SK-N-SH (cell line): ENCODE results near the gene PDLIM5. TPM values are rescaled to one million over a fixed set of nuclear protein-coding genes. Genes with fewer than 3 reads are reported as not detected.
A peak's percentile ranks its signal among the peaks of the same experiment; 100 is the strongest.

Experiments used
- CTCF ChIA-PET: fragments of 300-600, 350-600 bp; formaldehyde crosslinking; extraction: SDS; loops from one replicate; lab custom pipeline; 2021; lab: Yijun Ruan, JAX
- POLR2A ChIA-PET: fragments of 350-600 bp; sonication (Branson Sonifier 250); formaldehyde crosslinking; extraction: SDS; loops from one replicate; lab custom pipeline; 2020; ENCODE audit warnings: antibody characterized with exemption, inconsistent platforms; lab: Yijun Ruan, JAX
- DNase-seq: peaks from one replicate; pipeline ENCODE4 v3.0.0; 2012
- H2AFZ ChIP-seq: fragments of 200-600 bp; sonication (generic); 2 replicates; pipeline ENCODE4 v1.8.1; 2016; ENCODE audit warnings: antibody characterized with exemption, mild to moderate bottlenecking, low read depth
- H3F3A ChIP-seq: fragments of 200-600 bp; sonication (generic); replicated peaks from 2 replicates; pipeline ENCODE3; 2016; ENCODE audit warnings: antibody characterized with exemption, mild to moderate bottlenecking; ENCODE audit not compliant: insufficient read depth
- H3K27ac ChIP-seq, 2 experiments: fragments of 200-500 bp in 1 of 2; fragments of 200-600 bp in 1 of 2; sonication (Bioruptor generic) in 1 of 2; sonication (generic), shearing (Covaris generic) in 1 of 2; 2 replicates each; pipeline versions ENCODE4 v1.5.1 to v1.6.1; 2014 to 2016; ENCODE audit warnings: low read depth in 2 of 2, inconsistent platforms in 1 of 2, low read length in 1 of 2, mild to moderate bottlenecking in 1 of 2, mixed read lengths in 1 of 2
- H3K27me3 ChIP-seq: fragments of 200-600 bp; sonication (generic), shearing (Covaris generic); 2 replicates; pipeline ENCODE4 v1.6.1; 2016; ENCODE audit warnings: mixed run types; ENCODE audit not compliant: insufficient read depth
- H3K36me3 ChIP-seq, 2 experiments: fragments of 200-500 bp in 1 of 2; fragments of 200-600 bp in 1 of 2; sonication (Bioruptor generic) in 1 of 2; sonication (generic) in 1 of 2; replicated peaks in 1 of 2; 2 replicates each; pipeline versions ENCODE3 to v1.5.1; 2014 to 2016; ENCODE audit warnings: low read length in 1 of 2, mild to moderate bottlenecking in 1 of 2; ENCODE audit not compliant: insufficient read depth in 2 of 2, control insufficient read depth in 1 of 2
- H3K4me1 ChIP-seq, 2 experiments: fragments of 200-500 bp in 1 of 2; fragments of 200-600 bp in 1 of 2; sonication (Bioruptor generic) in 1 of 2; sonication (generic), shearing (Covaris generic) in 1 of 2; 2 replicates each; pipeline versions ENCODE4 v1.5.1 to v1.6.1; 2014 to 2016; ENCODE audit warnings: low read depth in 1 of 2, low read length in 1 of 2, mixed run types in 1 of 2; ENCODE audit not compliant: insufficient read depth in 2 of 2, control insufficient read depth in 1 of 2
- H3K4me2 ChIP-seq: fragments of 200-600 bp; sonication (generic), shearing (Covaris generic); 2 replicates; pipeline ENCODE4 v1.6.1; 2017; ENCODE audit warnings: mixed run types
- H3K4me3 ChIP-seq, 2 experiments: fragments of 200-500 bp in 1 of 2; fragments of 200-600 bp in 1 of 2; sonication (Bioruptor generic) in 1 of 2; sonication (generic), shearing (Covaris generic) in 1 of 2; 2 replicates each; pipeline versions ENCODE4 v1.5.1 to v1.8.1; 2014 to 2016; ENCODE audit warnings: low read depth in 2 of 2, inconsistent platforms in 1 of 2, low read length in 1 of 2, mild to moderate bottlenecking in 1 of 2, mixed read lengths in 1 of 2, moderate library complexity in 1 of 2
- H3K79me2 ChIP-seq: fragments of 200-600 bp; sonication (generic); 2 replicates; pipeline ENCODE4 v1.8.1; 2017; ENCODE audit warnings: mild to moderate bottlenecking; ENCODE audit not compliant: insufficient read depth
- H3K9ac ChIP-seq: fragments of 200-600 bp; sonication (generic); 2 replicates; pipeline ENCODE4 v1.6.1; 2017; ENCODE audit warnings: mixed run types
- H3K9me2 ChIP-seq: fragments of 200-600 bp; sonication (generic); 2 replicates; pipeline ENCODE4 v1.6.1; 2017; ENCODE audit warnings: mixed run types
- H3K9me3 ChIP-seq: fragments of 200-600 bp; sonication (generic); 2 replicates; pipeline ENCODE4 v1.6.1; 2017; ENCODE audit warnings: mixed run types, mild to moderate bottlenecking, moderate library complexity
- H4K20me1 ChIP-seq: fragments of 200-600 bp; sonication (generic); 2 replicates; pipeline ENCODE4 v1.6.1; 2017; ENCODE audit warnings: mild to moderate bottlenecking, mixed run types; ENCODE audit not compliant: insufficient read depth
- CHD2 ChIP-seq: fragments of 150-350 bp; IDR thresholded peaks from 2 replicates; pipeline ENCODE4 v1.6.1; 2018; ENCODE audit warnings: low read length; ENCODE audit not compliant: partially characterized antibody
- CTCF ChIP-seq: fragments of 200-600 bp; sonication (generic); IDR thresholded peaks from 2 replicates; pipeline ENCODE4 v1.6.1; 2017; ENCODE audit warnings: antibody characterized with exemption, mild to moderate bottlenecking, moderate library complexity
- ELF1 ChIP-seq: IDR thresholded peaks from 2 replicates; pipeline ENCODE4 v1.4.0; 2012
- EP300 ChIP-seq, 2 experiments: IDR thresholded peaks; 2 replicates each; pipeline versions ENCODE4 v1.4.0 to v1.6.1; 2012; ENCODE audit warnings: borderline replicate concordance in 1 of 2, low read depth in 1 of 2, low read length in 1 of 2
- EZH2phosphoT487 ChIP-seq: fragments of 200-600 bp; sonication (generic); IDR thresholded peaks from 2 replicates; pipeline ENCODE4 v1.6.1; 2017; ENCODE audit warnings: low read depth, mixed run types, mild to moderate bottlenecking, antibody characterized with exemption, moderate library complexity, borderline replicate concordance
- FOXJ3 ChIP-seq: sonication (generic); formaldehyde crosslinking; IDR thresholded peaks from 2 replicates; pipeline ENCODE4 v1.5.1; 2020; ENCODE audit warnings: mild to moderate bottlenecking, missing genetic modification reagents
- FOXM1 ChIP-seq: IDR thresholded peaks from 2 replicates; pipeline ENCODE4 v1.4.0; 2012; ENCODE audit warnings: low read depth, mild to moderate bottlenecking
- GABPA ChIP-seq: IDR thresholded peaks from 2 replicates; pipeline ENCODE4 v1.4.0; 2012; ENCODE audit warnings: low read depth, mild to moderate bottlenecking
- GATA2 ChIP-seq: sonication (generic); formaldehyde crosslinking; IDR thresholded peaks from 2 replicates; pipeline ENCODE4 v1.5.0; 2020; ENCODE audit warnings: mild to moderate bottlenecking, missing genetic modification reagents
- IRF3 ChIP-seq: fragments of 150-350 bp; IDR thresholded peaks from 2 replicates; pipeline ENCODE4 v1.6.1; 2016; ENCODE audit warnings: mild to moderate bottlenecking, low read depth, low read length
- MXI1 ChIP-seq: IDR thresholded peaks from 2 replicates; pipeline ENCODE4 v1.6.1; 2012; ENCODE audit warnings: mild to moderate bottlenecking, low read depth, low read length, improper control_type of control experiment
- NRF1 ChIP-seq: IDR thresholded peaks from 2 replicates; pipeline ENCODE4 v1.6.1; 2012; ENCODE audit warnings: low read depth, mild to moderate bottlenecking, low read length
- POLR2AphosphoS5 ChIP-seq: IDR thresholded peaks from 2 replicates; pipeline ENCODE4 v1.6.1; 2012; ENCODE audit warnings: low read depth, low read length
- RCOR1 ChIP-seq: fragments of 150-350 bp; IDR thresholded peaks from 2 replicates; pipeline ENCODE4 v1.6.1; 2017; ENCODE audit warnings: antibody characterized with exemption, low read length
- SIN3A ChIP-seq: IDR thresholded peaks from 2 replicates; pipeline ENCODE4 v1.6.1; 2012; ENCODE audit warnings: low read depth, mild to moderate bottlenecking, low read length, moderate library complexity, borderline replicate concordance
- SMC3 ChIP-seq: IDR thresholded peaks from 2 replicates; pipeline ENCODE4 v1.6.1; 2012; ENCODE audit warnings: low read depth, low read length, improper control_type of control experiment
- TAF1 ChIP-seq: IDR thresholded peaks from 2 replicates; pipeline ENCODE4 v1.6.1; 2012; ENCODE audit warnings: low read depth, mild to moderate bottlenecking, low read length, moderate library complexity, borderline replicate concordance
- TEAD4 ChIP-seq: IDR thresholded peaks from 2 replicates; pipeline ENCODE4 v1.4.0; 2012; ENCODE audit warnings: mild to moderate bottlenecking, borderline replicate concordance; ENCODE audit not compliant: insufficient read depth
- USF2 ChIP-seq: fragments of 150-350 bp; IDR thresholded peaks from 2 replicates; pipeline ENCODE4 v1.6.1; 2017; ENCODE audit warnings: antibody characterized with exemption, low read length, low read depth, borderline replicate concordance
- WGBS: methylation state at CpG from one replicate; pipeline ENCODE4 v1.1.6; 2017; ENCODE audit warnings: low lambda C conversion rate; 5-methylcytosine and 5-hydroxymethylcytosine counted together
- polyA plus RNA-seq, 3 experiments: library from polyadenylated mRNA; depleted of rRNA; stranded (reverse); fragments of >200 nt; gene quantifications; 2 replicates each; pipeline ENCODE4 v1.2.3, GENCODE V29; 2012
- TF ChIP-seq, protein P1 (sequence below): IDR thresholded peaks from 2 replicates; pipeline ENCODE4; 2012
- TF ChIP-seq, protein P2 (sequence below): IDR thresholded peaks from 2 replicates; pipeline ENCODE4 v1.6.1; 2012; ENCODE audit warnings: mild to moderate bottlenecking, low read depth, low read length, moderate library complexity

The PDLIM5 gene
- polyA plus RNA-seq, 1 of the 3 experiments (the other 2 are of a cell fraction) = 36.7 TPM

DNA sequence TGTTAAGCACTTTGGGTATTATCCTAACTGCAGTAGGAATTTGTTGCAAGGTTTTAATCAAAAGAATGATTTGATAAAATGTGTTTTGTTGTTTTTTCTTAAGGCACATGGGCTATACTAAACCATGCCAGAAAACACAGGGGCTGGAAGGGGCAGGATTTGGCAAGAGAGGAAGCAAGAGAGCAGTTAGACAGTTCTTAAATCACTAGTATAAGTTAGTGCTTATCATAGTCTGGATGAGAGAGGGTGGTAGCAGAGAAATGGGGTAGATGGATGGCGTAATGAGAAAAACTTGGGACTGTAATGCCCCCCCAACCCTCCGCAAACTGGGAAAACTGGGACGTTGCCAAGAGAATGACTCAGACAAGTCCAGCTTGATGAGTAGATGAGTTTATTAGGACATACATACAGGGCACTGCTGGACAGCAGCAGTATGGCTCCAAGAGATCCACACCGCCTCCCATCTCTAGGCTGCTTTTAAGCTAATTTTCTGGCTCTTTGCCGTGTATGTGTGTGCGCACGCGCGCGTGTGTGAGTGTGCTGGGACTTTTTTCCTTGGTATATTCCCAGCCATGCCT lies 151.5 kb downstream of the PDLIM5 start (continued):
- TF ChIP-seq FOXJ3 (CRISPR knock-in tag) = no peak
- no peak for TF ChIP-seq TAF1
- TF ChIP-seq SMC3 = no peak
- no peak for TF ChIP-seq SIN3A
- TF ChIP-seq GATA2 = no peak
- TF ChIP-seq GABPA = no peak
- no peak for TF ChIP-seq RCOR1
- no peak for TF ChIP-seq NRF1
- TF ChIP-seq EZH2phosphoT487 = no peak
- TF ChIP-seq CTCF = no peak
- no peak for TF ChIP-seq TEAD4
- TF ChIP-seq, protein P1, sequence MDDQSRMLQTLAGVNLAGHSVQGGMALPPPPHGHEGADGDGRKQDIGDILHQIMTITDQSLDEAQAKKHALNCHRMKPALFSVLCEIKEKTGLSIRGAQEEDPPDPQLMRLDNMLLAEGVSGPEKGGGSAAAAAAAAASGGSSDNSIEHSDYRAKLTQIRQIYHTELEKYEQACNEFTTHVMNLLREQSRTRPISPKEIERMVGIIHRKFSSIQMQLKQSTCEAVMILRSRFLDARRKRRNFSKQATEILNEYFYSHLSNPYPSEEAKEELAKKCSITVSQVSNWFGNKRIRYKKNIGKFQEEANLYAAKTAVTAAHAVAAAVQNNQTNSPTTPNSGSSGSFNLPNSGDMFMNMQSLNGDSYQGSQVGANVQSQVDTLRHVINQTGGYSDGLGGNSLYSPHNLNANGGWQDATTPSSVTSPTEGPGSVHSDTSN = peak; percentile 68
- no peak for TF ChIP-seq ELF1
- TF ChIP-seq USF2 = no peak

DNA sequence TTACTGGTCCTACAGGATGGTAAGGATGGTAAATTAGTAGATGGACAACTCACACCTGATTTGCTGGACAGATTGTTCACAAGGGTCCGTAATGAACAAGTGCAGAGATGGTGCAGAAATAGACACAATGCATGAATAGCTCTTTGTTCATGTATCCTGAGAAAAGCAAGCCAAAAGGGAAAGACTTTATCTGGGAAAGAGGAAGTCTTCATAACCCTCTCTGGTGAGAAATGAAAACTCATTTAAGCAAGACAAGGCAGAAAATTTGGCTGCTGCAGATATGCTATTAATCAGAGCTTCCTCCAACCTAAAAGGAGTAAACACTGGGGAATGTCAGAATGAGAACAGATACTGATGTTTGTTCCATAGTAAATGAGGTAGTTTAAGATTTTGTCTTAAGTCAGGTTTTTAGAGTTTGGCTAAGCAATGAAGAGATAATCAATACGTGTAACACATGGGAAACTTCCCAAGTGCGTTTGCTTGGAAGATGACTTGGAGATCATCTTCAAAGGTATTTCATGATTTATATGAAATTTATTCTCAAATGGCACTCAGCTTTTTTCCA lies 153.6 kb downstream of the PDLIM5 start:
- Histone ChIP-seq H3K4me1 (peaks cover 4 to 5% of the 10 kb centered on the region in 2 experiments; a peak in 1 of 4 replicates), H3K9me3 (no peaks in the 10 kb centered on the region), H3K9ac (no peak overlapping the region), H3K4me3 (no peak overlapping the region), H3F3A (peaks cover 23% of the 10 kb centered on the region), H3K27me3 (no peaks in the 10 kb centered on the region), H2AFZ (no peak overlapping the region), H3K27ac (no peak overlapping the region), H3K9me2 (no peaks in the 10 kb centered on the region), H3K36me3 (peaks cover 0 to 21% of the 10 kb centered on the region in 2 experiments), H4K20me1 (peaks cover 13% of the 10 kb centered on the region; the same call in 1 of the 2 replicates), H3K4me2 (no peak overlapping the region), H3K79me2 (peaks cover 3% of the 10 kb centered on the region; the same call in 1 of the 2 replicates)
- POLR2A ChIA-PET = no interaction called here
- no peak for DNase-seq
- CTCF ChIA-PET = interaction anchor here (0.5 to 1.3 kb wide), 4 partner anchors 16 to 490 kb away, joined by 3 to 5 read pairs (median 4); no protein-coding TSS in a partner anchor
- WGBS = 95% methylated on average over 3 of the region's 3 CpGs
- TF ChIP-seq, protein P2, sequence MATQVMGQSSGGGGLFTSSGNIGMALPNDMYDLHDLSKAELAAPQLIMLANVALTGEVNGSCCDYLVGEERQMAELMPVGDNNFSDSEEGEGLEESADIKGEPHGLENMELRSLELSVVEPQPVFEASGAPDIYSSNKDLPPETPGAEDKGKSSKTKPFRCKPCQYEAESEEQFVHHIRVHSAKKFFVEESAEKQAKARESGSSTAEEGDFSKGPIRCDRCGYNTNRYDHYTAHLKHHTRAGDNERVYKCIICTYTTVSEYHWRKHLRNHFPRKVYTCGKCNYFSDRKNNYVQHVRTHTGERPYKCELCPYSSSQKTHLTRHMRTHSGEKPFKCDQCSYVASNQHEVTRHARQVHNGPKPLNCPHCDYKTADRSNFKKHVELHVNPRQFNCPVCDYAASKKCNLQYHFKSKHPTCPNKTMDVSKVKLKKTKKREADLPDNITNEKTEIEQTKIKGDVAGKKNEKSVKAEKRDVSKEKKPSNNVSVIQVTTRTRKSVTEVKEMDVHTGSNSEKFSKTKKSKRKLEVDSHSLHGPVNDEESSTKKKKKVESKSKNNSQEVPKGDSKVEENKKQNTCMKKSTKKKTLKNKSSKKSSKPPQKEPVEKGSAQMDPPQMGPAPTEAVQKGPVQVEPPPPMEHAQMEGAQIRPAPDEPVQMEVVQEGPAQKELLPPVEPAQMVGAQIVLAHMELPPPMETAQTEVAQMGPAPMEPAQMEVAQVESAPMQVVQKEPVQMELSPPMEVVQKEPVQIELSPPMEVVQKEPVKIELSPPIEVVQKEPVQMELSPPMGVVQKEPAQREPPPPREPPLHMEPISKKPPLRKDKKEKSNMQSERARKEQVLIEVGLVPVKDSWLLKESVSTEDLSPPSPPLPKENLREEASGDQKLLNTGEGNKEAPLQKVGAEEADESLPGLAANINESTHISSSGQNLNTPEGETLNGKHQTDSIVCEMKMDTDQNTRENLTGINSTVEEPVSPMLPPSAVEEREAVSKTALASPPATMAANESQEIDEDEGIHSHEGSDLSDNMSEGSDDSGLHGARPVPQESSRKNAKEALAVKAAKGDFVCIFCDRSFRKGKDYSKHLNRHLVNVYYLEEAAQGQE = no peak
- TF ChIP-seq EP300 (IDR thresholded peaks at IDR 0.05; ENCODE audit: borderline replicate concordance in 1 of 2, low read depth in 1 of 2, low read length in 1 of 2) (no peak), FOXM1 (no peak), MXI1 (no peak), IRF3 (no peak), GABPA (no peak), GATA2 (no peak), CHD2 (no peak), POLR2AphosphoS5 (no peak)
- TF ChIP-seq, protein P1 = no peak
